Natural killer cell (primary cell): Measurements from ENCODE around the gene ZNF48. TPM values are rescaled to one million over a fixed set of nuclear protein-coding genes. Genes with fewer than 3 reads are reported as not detected.

Experiments used
- ATAC-seq, 3 donors: fragments of 150-1000 bp in 2 of 3; fragments of 200-7000 bp in 1 of 3; cut with Tn5 transposase; 1 replicate in 1 of 3; 2 replicates in 2 of 3; pipeline ENCODE4 v1.10.0; 2021; ENCODE audit warnings: mild to moderate bottlenecking in 2 of 3, moderate library complexity in 2 of 3
- DNase-seq, 2 donors: peaks; one replicate each; pipeline versions ENCODE4 v3.0.0 to v3.0.0-alpha.2; 2013 to 2021; ENCODE audit warnings: mixed read lengths in 1 of 2
- H3K27ac ChIP-seq: one replicate; pipeline ENCODE4 v1.5.1; 2013; ENCODE audit warnings: mild to moderate bottlenecking, low read length
- H3K27me3 ChIP-seq: one replicate; pipeline ENCODE4 v1.6.1; 2013; ENCODE audit warnings: low read length; ENCODE audit not compliant: control insufficient read depth, insufficient read depth
- H3K36me3 ChIP-seq: one replicate; pipeline ENCODE4 v1.6.1; 2013; ENCODE audit warnings: low read length; ENCODE audit not compliant: control insufficient read depth, insufficient read depth
- H3K4me1 ChIP-seq: one replicate; pipeline ENCODE4 v1.6.1; 2013; ENCODE audit warnings: low read length; ENCODE audit not compliant: control insufficient read depth, insufficient read depth
- H3K4me3 ChIP-seq: one replicate; pipeline ENCODE4 v1.5.1; 2013; ENCODE audit warnings: low read length
- H3K9me3 ChIP-seq: one replicate; pipeline ENCODE4 v1.6.1; 2013; ENCODE audit warnings: low read length; ENCODE audit not compliant: control insufficient read depth, insufficient read depth
- H3K27ac Mint-ChIP-seq, 2 donors: one replicate each; pipeline ENCODE4 v1.8.0; 2022; ENCODE audit warnings: mild to moderate bottlenecking in 2 of 2, mixed read lengths in 2 of 2, moderate library complexity in 1 of 2
- H3K27me3 Mint-ChIP-seq, 2 donors: one replicate each; pipeline ENCODE4 v1.8.0; 2022; ENCODE audit warnings: low read depth in 2 of 2, mixed read lengths in 2 of 2
- H3K36me3 Mint-ChIP-seq: one replicate; pipeline ENCODE4 v1.8.0; 2022; ENCODE audit warnings: mixed read lengths
- H3K4me1 Mint-ChIP-seq, 2 donors: one replicate each; pipeline ENCODE4 v1.8.0; 2022; ENCODE audit warnings: mixed read lengths in 2 of 2
- H3K4me3 Mint-ChIP-seq: one replicate; pipeline ENCODE4 v1.8.0; 2022; ENCODE audit warnings: mild to moderate bottlenecking, moderate library complexity, mixed read lengths
- H3K9me3 Mint-ChIP-seq, 2 donors: one replicate each; pipeline ENCODE4 v1.8.0; 2022; ENCODE audit warnings: mixed read lengths in 2 of 2
- CTCF ChIP-seq: fragments of 200-600 bp; IDR thresholded peaks from one replicate; pipeline ENCODE4 v1.8.0; 2022; ENCODE audit warnings: antibody characterized with exemption
- WGBS: methylation state at CpG from one replicate; pipeline ENCODE4 v1.1.7; 2013; ENCODE audit warnings: missing lambda C conversion rate; ENCODE audit not compliant: insufficient coverage; 5-methylcytosine and 5-hydroxymethylcytosine counted together
- intact Hi-C: fragments of 100-400 bp; cut with micrococcal nuclease; formaldehyde crosslinking; loops from one replicate; pipeline ENCODE4 v1.14.2; 2022
- total RNA-seq, 4 donors: library from RNA; stranded (reverse); fragments of 120-200 nt in 1 of 4; gene quantifications; one replicate each; pipeline versions ENCODE4 v1.2.3 to v1.2.4, GENCODE V29; 2013 to 2022

ZNF48 gene
- total RNA-seq, 3 donors from 2014 or later (not counting 1 experiment from before 2014, with no cell fraction given) = 5.5 to 7.4 (median 7.1) TPM

- Histone ChIP-seq H3K27ac (no peak overlapping the region), H3K27me3 (no peaks in the 10 kb centered on the region), H3K4me1 (peaks cover 35% of the 10 kb centered on the region), H3K9me3 (no peaks in the 10 kb centered on the region), H3K36me3 (peaks cover 22% of the 10 kb centered on the region), H3K4me3 (no peak overlapping the region)
- H3K27ac Mint-ChIP-seq = peak overlapping the region; percentile 80 to 88
- intact Hi-C loops = no loop called here
- TF ChIP-seq CTCF = no peak
- no peak for ATAC-seq
- H3K9me3 Mint-ChIP-seq = no peaks in the 10 kb centered on the region
- DNase-seq = peak in 1 of 2 donors; percentile 3
- peaks cover 11% of the 10 kb centered on the region for H3K36me3 Mint-ChIP-seq
- H3K4me1 Mint-ChIP-seq = peaks cover 63 to 65% of the 10 kb centered on the region in 2 donors
- H3K27me3 Mint-ChIP-seq = peaks cover 0 to 3% of the 10 kb centered on the region in 2 donors
- 87% methylated on average over 10 of the region's 10 CpGs for WGBS
- peak overlapping the region; percentile 93 for H3K4me3 Mint-ChIP-seq
Measured at GRCh38 chr16:30367349-30368009, 27.7 kb upstream of the ZNF48 start.

DNA sequence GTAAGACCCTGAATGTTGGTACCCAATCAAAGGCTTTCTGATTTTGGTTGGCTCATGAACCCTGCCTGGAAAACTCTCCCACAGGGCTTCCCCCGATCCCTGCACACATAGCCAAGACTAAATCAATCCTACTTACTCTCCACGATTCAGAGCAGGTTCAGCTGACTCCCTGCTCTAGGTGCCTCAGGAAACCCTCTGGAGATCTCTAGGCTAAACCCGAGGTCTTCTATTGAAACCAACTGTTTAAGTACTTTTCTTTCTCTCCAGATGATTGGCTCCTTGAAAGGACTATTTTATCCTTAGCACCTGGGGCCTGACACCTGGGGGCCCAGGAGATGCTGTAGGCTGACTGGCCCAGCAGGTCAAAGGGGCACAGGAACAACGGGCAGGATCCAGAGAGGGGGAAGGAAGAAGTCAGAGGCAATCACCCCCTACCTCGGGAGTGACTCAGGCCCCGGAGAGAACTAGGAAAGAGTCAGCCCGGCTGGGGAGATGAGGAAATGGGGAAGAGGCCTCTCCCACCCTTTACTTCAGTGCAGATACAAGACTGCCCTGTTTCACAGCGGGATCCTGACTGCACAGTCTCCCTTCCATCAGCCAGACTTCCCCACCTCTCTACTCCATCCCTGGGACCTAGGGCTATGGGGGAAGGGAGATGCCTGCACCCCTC lies 27.0 kb upstream of the ZNF48 start:
- TF ChIP-seq CTCF = no peak
- Mint-ChIP-seq H3K27ac (peak overlapping the region; percentile 80 to 88), H3K4me3 (peak overlapping the region; percentile 93), H3K27me3 (peaks cover 0 to 3% of the 10 kb centered on the region in 2 donors), H3K9me3 (no peaks in the 10 kb centered on the region), H3K36me3 (peaks cover 3% of the 10 kb centered on the region), H3K4me1 (peaks cover 58 to 66% of the 10 kb centered on the region in 2 donors)
- peak in 1 of 2 donors; percentile 19 for DNase-seq
- Histone ChIP-seq H3K9me3 (no peaks in the 10 kb centered on the region), H3K36me3 (peaks cover 17% of the 10 kb centered on the region), H3K4me3 (peak overlapping the region; percentile 64), H3K27ac (no peak overlapping the region), H3K4me1 (peaks cover 35% of the 10 kb centered on the region), H3K27me3 (no peaks in the 10 kb centered on the region)
- 16% methylated on average over 5 of the region's 8 CpGs for WGBS
- intact Hi-C loops = no loop called here
- no peak for ATAC-seq

- H3K36me3 ChIP-seq = peaks cover 13% of the 10 kb centered on the region
- Mint-ChIP-seq H3K4me1 (peaks cover 55 to 65% of the 10 kb centered on the region in 2 donors), H3K27me3 (peaks cover 0 to 3% of the 10 kb centered on the region in 2 donors), H3K4me3 (peak overlapping the region; percentile 93), H3K27ac (peak overlapping the region; percentile 80 to 88), H3K9me3 (no peaks in the 10 kb centered on the region), H3K36me3 (no peaks in the 10 kb centered on the region)
- H3K9me3 ChIP-seq = no peaks in the 10 kb centered on the region
- peak overlapping the region; percentile 64 for H3K4me3 ChIP-seq
- peak overlapping the region; percentile 25 for H3K27ac ChIP-seq
- TF ChIP-seq CTCF = no peak
- intact Hi-C loops = no loop called here
- DNase-seq (no peak), ATAC-seq (no peak)
- H3K27me3 ChIP-seq = no peaks in the 10 kb centered on the region
- H3K4me1 ChIP-seq = peaks cover 35% of the 10 kb centered on the region
- WGBS = 3% methylated on average over 4 of the region's 4 CpGs
Measured at GRCh38 chr16:30368792-30369090, 26.5 kb upstream of the ZNF48 start.
